Gastrocnemius medialis (tissue), 4 donors: ENCODE data around the gene PLEKHA5.

ENCODE experiments used
- POLR2A ChIP-seq, 2 donors: fragments of 450-650 bp; IDR thresholded peaks; one replicate each; pipeline ENCODE4 v1.6.1; 2017; ENCODE audit warnings: antibody characterized with exemption in 2 of 2, mild to moderate bottlenecking in 2 of 2, moderate library complexity in 2 of 2
- TF ChIP-seq, protein P1 (sequence below), 5 experiments: fragments of 450-650 bp in 3 of 5; fragments of 200-600 bp in 2 of 5; sonication (generic) in 2 of 5; IDR thresholded peaks in 4 of 5; conservative IDR thresholded peaks in 1 of 5; 1 replicate in 4 of 5; 2 replicates in 1 of 5; pipeline ENCODE4 v1.5.1; 2016 to 2019; ENCODE audit warnings: antibody characterized with exemption in 5 of 5, mild to moderate bottlenecking in 3 of 5, moderate library complexity in 3 of 5

DNA sequence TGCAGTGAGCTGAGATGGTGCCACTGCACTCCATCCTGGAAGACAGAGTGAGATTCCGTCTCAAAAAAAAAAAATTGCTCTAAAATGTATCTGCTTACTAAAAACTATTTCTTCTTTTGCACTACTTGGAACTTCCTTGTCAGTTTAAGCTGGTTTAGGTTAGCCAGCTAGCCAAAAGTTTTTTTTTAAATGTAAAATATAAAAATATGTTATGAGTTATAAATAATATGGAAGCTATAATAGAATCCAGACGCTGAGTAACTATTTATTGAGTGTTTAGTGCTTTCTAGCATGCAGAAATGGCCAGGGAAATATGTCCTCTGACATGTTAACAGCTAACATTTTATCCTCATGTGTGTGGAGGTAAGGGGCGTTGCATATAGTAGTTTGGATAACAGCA, 85.6 kb downstream of the PLEKHA5 start:
- TF ChIP-seq, protein P1, sequence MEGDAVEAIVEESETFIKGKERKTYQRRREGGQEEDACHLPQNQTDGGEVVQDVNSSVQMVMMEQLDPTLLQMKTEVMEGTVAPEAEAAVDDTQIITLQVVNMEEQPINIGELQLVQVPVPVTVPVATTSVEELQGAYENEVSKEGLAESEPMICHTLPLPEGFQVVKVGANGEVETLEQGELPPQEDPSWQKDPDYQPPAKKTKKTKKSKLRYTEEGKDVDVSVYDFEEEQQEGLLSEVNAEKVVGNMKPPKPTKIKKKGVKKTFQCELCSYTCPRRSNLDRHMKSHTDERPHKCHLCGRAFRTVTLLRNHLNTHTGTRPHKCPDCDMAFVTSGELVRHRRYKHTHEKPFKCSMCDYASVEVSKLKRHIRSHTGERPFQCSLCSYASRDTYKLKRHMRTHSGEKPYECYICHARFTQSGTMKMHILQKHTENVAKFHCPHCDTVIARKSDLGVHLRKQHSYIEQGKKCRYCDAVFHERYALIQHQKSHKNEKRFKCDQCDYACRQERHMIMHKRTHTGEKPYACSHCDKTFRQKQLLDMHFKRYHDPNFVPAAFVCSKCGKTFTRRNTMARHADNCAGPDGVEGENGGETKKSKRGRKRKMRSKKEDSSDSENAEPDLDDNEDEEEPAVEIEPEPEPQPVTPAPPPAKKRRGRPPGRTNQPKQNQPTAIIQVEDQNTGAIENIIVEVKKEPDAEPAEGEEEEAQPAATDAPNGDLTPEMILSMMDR (IDR thresholded peaks at IDR 0.05 in 4 of 5, conservative IDR thresholded peaks at IDR 0.05 in 1 of 5) = no peak
- no peak for TF ChIP-seq POLR2A (IDR thresholded peaks at IDR 0.05)
